AG04450 (cell line): ENCODE measurements around the gene PRR18. TPM values are rescaled to one million over a fixed set of nuclear protein-coding genes. Genes with fewer than 3 reads are reported as not detected.

Source experiments
- CTCF ChIA-PET: fragments of 300-600, 350-600 bp; formaldehyde crosslinking; extraction: SDS; loops from one replicate; lab custom pipeline; 2022; ENCODE audit warnings: antibody characterized with exemption, inconsistent platforms; lab: Charles Lee
- POLR2A ChIA-PET: fragments of 350-600 bp; formaldehyde crosslinking; extraction: SDS; loops from one replicate; lab custom pipeline; 2021; ENCODE audit warnings: antibody characterized with exemption, inconsistent platforms; lab: Yijun Ruan, JAX
- DNase-seq: peaks from one replicate; pipeline ENCODE4 v3.0.0-alpha.2; 2011; ENCODE audit warnings: low read depth, low spot score
- H3K27ac ChIP-seq: one replicate; pipeline ENCODE4 v1.5.1; 2012; ENCODE audit warnings: low read depth, low read length, control low read depth
- H3K27me3 ChIP-seq: one replicate; pipeline ENCODE4 v1.6.0; 2012; ENCODE audit warnings: low read length; ENCODE audit not compliant: control insufficient read depth, insufficient read depth
- H3K4me3 ChIP-seq: 2 replicates; pipeline ENCODE4 v1.5.1; 2011; ENCODE audit warnings: mild to moderate bottlenecking, low read depth, low read length, control low read depth
- H3K9me3 ChIP-seq: 2 replicates; pipeline ENCODE4 v1.5.1; 2012; ENCODE audit warnings: low read length; ENCODE audit not compliant: control insufficient read depth, insufficient read depth
- polyA plus RNA-seq: library from polyadenylated mRNA; depleted of rRNA; stranded (reverse); fragments of >200 nt; gene quantifications from 2 replicates; pipeline ENCODE4 v1.2.3, GENCODE V29; 2011
- TF ChIP-seq, protein P1 (sequence below): IDR thresholded peaks from 2 replicates; pipeline ENCODE4 v1.5.1; 2011; ENCODE audit warnings: low read depth, low read length, control low read depth, inconsistent platforms

Gene PRR18
- polyA plus RNA-seq, 1 experiment = not detected

DNA sequence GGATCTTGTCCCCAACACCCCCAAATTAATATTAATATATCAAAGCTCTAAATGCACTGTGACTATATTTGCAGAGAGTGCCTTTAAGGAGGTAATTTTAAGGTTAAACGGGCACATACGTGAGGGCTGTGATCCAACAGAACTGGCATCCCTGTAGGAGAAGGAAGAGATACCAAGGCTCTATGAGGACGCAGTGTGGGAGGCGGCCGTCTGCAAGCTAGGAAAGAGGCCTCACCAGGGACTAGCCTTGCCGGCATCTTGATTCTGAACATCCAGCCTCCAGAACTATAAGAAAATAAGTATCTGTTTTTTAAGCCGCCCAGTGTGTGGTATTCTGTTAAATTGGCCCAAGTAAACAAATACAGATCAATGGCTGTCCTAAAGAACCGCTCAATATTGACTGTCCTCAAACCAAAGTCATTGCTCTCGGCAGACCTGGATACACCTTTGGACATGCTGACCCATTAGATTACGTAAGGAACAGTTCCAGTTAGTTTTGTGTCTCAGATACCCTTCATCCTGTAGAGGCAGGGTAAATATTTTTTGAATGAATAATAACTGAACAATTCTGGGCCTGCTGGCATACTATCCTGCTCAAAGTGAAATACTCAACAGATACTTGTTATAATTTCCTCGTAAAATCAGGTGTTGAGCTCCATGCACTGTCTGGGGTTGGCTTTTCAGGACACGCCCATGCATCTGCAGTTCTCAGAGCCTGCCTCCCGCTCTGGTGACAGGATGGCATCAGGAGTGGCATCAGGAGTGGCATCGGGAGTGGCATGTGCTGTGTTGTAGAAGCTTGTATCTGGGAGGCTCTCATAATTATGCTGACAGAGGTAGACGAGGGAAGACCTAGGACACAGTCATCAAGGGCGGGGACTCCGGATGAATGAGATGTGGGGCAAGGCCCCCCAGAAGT is 6.3 kb downstream of the PRR18 start:
- TF ChIP-seq, protein P1, sequence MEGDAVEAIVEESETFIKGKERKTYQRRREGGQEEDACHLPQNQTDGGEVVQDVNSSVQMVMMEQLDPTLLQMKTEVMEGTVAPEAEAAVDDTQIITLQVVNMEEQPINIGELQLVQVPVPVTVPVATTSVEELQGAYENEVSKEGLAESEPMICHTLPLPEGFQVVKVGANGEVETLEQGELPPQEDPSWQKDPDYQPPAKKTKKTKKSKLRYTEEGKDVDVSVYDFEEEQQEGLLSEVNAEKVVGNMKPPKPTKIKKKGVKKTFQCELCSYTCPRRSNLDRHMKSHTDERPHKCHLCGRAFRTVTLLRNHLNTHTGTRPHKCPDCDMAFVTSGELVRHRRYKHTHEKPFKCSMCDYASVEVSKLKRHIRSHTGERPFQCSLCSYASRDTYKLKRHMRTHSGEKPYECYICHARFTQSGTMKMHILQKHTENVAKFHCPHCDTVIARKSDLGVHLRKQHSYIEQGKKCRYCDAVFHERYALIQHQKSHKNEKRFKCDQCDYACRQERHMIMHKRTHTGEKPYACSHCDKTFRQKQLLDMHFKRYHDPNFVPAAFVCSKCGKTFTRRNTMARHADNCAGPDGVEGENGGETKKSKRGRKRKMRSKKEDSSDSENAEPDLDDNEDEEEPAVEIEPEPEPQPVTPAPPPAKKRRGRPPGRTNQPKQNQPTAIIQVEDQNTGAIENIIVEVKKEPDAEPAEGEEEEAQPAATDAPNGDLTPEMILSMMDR = no peak
- Histone ChIP-seq H3K4me3 (no peak overlapping the region), H3K9me3 (peaks cover 2% of the 10 kb centered on the region; the same call in 1 of the 2 replicates), H3K27ac (no peak overlapping the region), H3K27me3 (peaks cover 27% of the 10 kb centered on the region)
- no peak for DNase-seq
- POLR2A ChIA-PET = no interaction called here
- CTCF ChIA-PET = no interaction called here

DNA sequence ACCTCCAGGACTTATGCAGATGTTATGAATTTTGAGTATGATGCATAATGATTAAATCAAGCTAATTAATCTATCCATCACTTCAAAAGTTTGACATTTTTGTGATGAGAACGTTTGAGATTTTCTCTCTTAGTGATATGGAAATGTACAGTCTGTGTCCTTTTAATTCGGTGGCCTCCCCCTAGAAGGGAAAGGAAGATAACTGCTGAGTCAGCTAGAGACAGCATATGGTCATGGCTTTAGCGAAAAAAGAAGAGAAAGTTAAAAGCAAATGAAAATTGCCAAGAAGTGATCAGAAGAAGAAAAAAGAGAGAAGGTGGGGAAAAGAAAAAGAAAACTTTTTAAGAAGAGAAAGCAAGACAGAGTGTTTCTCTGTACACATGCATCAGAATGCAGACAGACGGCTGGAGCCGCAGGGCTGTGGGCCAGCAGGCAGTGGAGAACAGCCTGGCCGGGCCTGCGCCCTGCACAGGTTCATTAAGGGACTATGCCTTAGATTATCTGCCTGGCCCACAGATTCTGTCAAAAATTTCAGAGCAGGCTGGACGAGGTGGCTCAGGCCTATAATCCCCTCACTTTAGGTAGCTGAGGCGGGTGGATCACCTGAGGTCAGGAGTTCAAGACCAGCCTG is 7.7 kb downstream of the PRR18 start:
- TF ChIP-seq, protein P1 = no peak
- no peak for DNase-seq
- Histone ChIP-seq H3K9me3 (no peaks in the 10 kb centered on the region; the same call in 1 of the 2 replicates), H3K27ac (no peak overlapping the region), H3K4me3 (no peak overlapping the region), H3K27me3 (peaks cover 15% of the 10 kb centered on the region)
- ChIA-PET CTCF (interaction anchor here (0.7 kb wide), 1 partner anchor 18 kb away, joined by 7 read pairs; no protein-coding TSS in a partner anchor), POLR2A (no interaction called here)

DNA sequence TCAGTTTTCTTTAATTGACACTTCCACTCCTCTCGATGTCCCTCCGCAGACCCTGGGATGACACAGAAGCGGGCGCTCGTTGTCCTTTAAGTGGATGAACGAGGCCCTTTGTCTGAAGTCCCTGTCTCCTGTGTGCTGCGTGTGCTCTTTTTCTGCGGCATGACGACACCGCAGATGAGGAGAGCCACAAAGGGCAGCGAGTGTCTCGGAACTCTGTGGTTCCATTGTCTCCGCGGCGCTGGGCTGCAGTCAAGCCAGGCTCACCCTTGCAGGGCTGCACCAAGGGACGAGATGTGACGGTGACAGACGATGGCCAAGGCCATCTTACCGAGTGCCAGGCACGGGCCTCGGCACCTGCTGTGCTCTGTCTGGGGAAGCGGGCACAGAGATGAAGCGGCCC is 10.6 kb downstream of the PRR18 start:
- TF ChIP-seq, protein P1 = no peak
- H3K9me3 ChIP-seq = no peaks in the 10 kb centered on the region; the same call in 1 of the 2 replicates
- H3K27ac ChIP-seq = no peak overlapping the region
- H3K27me3 ChIP-seq = no peaks in the 10 kb centered on the region
- ChIA-PET POLR2A (interaction anchor here (0.6 kb wide), 2 partner anchors 23 to 52 kb away, joined by 3 to 6 read pairs; no protein-coding TSS in a partner anchor), CTCF (no interaction called here)
- no peak for DNase-seq
- no peak overlapping the region for H3K4me3 ChIP-seq

DNA sequence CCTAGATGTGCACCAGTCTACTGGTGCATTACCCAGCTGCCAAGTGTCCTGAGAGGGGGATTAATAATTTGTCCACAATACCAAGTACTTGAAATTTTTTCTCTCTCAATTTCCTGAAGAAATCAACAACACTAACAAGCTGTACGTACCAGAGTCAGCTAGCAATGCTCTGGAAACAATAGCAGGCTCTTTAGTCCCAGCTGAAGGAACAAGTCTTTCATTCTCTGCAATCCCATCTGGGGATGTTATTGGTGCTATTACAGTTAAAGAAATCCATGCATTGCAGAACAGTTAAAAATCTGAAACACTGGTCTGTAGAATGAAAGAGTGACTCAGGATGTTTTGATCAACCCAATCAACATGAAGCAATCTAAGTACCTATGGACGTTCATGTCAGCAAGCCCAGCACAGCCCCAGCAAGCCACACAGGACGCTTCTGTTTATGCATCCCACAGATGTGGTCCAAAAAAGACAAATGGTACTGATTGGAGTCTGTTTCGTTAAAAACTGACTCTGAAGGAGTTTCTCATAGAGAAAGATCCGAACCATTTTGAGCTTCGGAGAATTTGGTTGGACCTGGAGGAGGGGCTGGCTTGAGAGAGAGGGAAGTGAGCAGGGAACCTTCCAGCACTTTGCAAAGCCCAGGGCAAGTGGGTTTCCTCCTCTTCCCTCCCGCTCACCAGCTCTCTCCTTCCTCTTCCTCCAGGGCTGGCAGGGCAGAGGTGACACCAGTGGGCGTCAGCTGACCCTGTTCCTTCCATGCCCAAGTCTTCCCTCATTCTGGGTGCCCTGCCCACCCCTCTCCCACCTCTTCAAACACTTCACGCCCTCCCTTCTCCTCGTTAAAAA is 11.9 kb downstream of the PRR18 start:
- no peak for DNase-seq
- Histone ChIP-seq H3K27ac (no peak overlapping the region), H3K4me3 (no peak overlapping the region), H3K27me3 (no peaks in the 10 kb centered on the region), H3K9me3 (no peaks in the 10 kb centered on the region; the same call in 1 of the 2 replicates)
- ChIA-PET CTCF (interaction anchor here (1.8 kb wide), 1 partner anchor 17 kb away, joined by 8 read pairs; no protein-coding TSS in a partner anchor), POLR2A (interaction anchor here (0.5 kb wide), 1 partner anchor 32 kb away, joined by 3 read pairs; no protein-coding TSS in a partner anchor)
- TF ChIP-seq, protein P1 = no peak
